HCT116 (cell line): Measurements from ENCODE around the gene EIPR1.

Source experiments
- CTCF ChIP-seq, 3 experiments: fragments of 200-600 bp in 1 of 3; sonication (generic) in 1 of 3; IDR thresholded peaks in 2 of 3; conservative IDR thresholded peaks in 1 of 3; 2 replicates each; pipeline ENCODE4 v1.5.1; 2012 to 2017; ENCODE audit warnings: low read depth in 2 of 3, low read length in 2 of 3, antibody characterized with exemption in 1 of 3, borderline replicate concordance in 1 of 3, control low read depth in 1 of 3, mild to moderate bottlenecking in 1 of 3, mixed read lengths in 1 of 3, mixed run types in 1 of 3, moderate library complexity in 1 of 3; ENCODE audit not compliant: insufficient read depth in 1 of 3
- EZH2 ChIP-seq: fragments of 200-600 bp; sonication (generic); IDR thresholded peaks from 2 replicates; pipeline ENCODE4 v1.6.1; 2017; ENCODE audit warnings: antibody characterized with exemption, mixed run types
- JUND ChIP-seq: IDR thresholded peaks from 2 replicates; pipeline ENCODE4 v1.6.1; 2012
- POLR2A ChIP-seq: IDR thresholded peaks from 2 replicates; pipeline ENCODE4 v1.7.0; 2011; ENCODE audit warnings: borderline replicate concordance; ENCODE audit not compliant: insufficient read depth, insufficient read length; ENCODE audit errors: extremely low read depth
- SIN3A ChIP-seq: IDR thresholded peaks from 2 replicates; pipeline ENCODE4 v1.6.1; 2012; ENCODE audit warnings: low read depth
- SRF ChIP-seq: IDR thresholded peaks from 2 replicates; pipeline ENCODE4 v1.6.1; 2012; ENCODE audit warnings: low read depth

GRCh38 chr2:3311601-3312000, 66.0 kb downstream of the EIPR1 start:
- TF ChIP-seq JUND (no peak), CTCF (IDR thresholded peaks at IDR 0.05 in 2 of 3, conservative IDR thresholded peaks at IDR 0.05 in 1 of 3; ENCODE audit: borderline replicate concordance in 1 of 3, insufficient read depth in 1 of 3, low read depth in 2 of 3, low read length in 2 of 3) (no peak), EZH2 (no peak), SRF (no peak), POLR2A (no peak), SIN3A (no peak)
